Gastroesophageal sphincter (tissue), 4 donors: ENCODE results near the gene ESD. TPM values are rescaled to one million over a fixed set of nuclear protein-coding genes. Genes with fewer than 3 reads are reported as not detected.
A peak's percentile ranks its signal among the peaks of the same experiment; 100 is the strongest.

Source experiments
- ATAC-seq: fragments of 150-250 bp; one replicate; pipeline ENCODE4 v1.9.1; 2016; ENCODE audit warnings: mild to moderate bottlenecking, moderate library complexity
- H3K27ac ChIP-seq, 4 donors: fragments of 200-600 bp; sonication (generic) in 3 of 4; 1 replicate in 3 of 4; 2 replicates in 1 of 4; pipeline ENCODE4 v1.5.1; 2016 to 2019
- H3K27me3 ChIP-seq: fragments of 200-600 bp; sonication (generic); one replicate; pipeline ENCODE4 v1.5.1; 2019
- H3K36me3 ChIP-seq, 2 donors: fragments of 200-600 bp; sonication (generic); one replicate each; pipeline ENCODE4 v1.5.1; 2019; ENCODE audit warnings: control low read depth in 1 of 2
- H3K4me1 ChIP-seq, 3 donors: fragments of 200-600 bp; sonication (generic); 1 replicate in 2 of 3; 2 replicates in 1 of 3; pipeline ENCODE4 v1.5.1; 2016 to 2019; ENCODE audit warnings: control low read depth in 2 of 3
- H3K4me3 ChIP-seq, 2 donors: fragments of 200-600 bp; sonication (generic); one replicate each; pipeline ENCODE4 v1.5.1; 2019; ENCODE audit warnings: mild to moderate bottlenecking in 1 of 2, moderate library complexity in 1 of 2
- H3K9me3 ChIP-seq, 3 donors: fragments of 200-600 bp; sonication (generic); one replicate each; pipeline ENCODE4 v1.5.1; 2017 to 2019; ENCODE audit warnings: control low read depth in 2 of 3
- CTCF ChIP-seq, 4 experiments: fragments of 200-600 bp in 2 of 4; fragments of 450-650 bp in 2 of 4; sonication (generic) in 1 of 4; IDR thresholded peaks; one replicate each; pipeline ENCODE4 v1.5.1; 2017 to 2019; ENCODE audit warnings: antibody characterized with exemption in 4 of 4, mild to moderate bottlenecking in 2 of 4, moderate library complexity in 2 of 4
- EP300 ChIP-seq: sonication (generic); formaldehyde crosslinking; IDR thresholded peaks from one replicate; pipeline ENCODE4 v1.6.1; 2017; ENCODE audit warnings: antibody characterized with exemption, mild to moderate bottlenecking
- POLR2A ChIP-seq, 2 donors: fragments of 450-650 bp; IDR thresholded peaks; one replicate each; pipeline ENCODE4 v1.6.1; 2017; ENCODE audit warnings: antibody characterized with exemption in 2 of 2, mild to moderate bottlenecking in 2 of 2, moderate library complexity in 1 of 2
- POLR2AphosphoS5 ChIP-seq: sonication (generic); formaldehyde crosslinking; IDR thresholded peaks from one replicate; pipeline ENCODE4 v1.6.1; 2017; ENCODE audit warnings: antibody characterized with exemption
- WGBS, 2 donors: methylation state at CpG; one replicate each; pipeline ENCODE4 v1.1.5; 2018; ENCODE audit warnings: low coverage in 1 of 2; 5-methylcytosine and 5-hydroxymethylcytosine counted together
- total RNA-seq, 4 donors: library from RNA; depleted of rRNA; stranded (reverse); fragments of >200 nt; gene quantifications; one replicate each; pipeline ENCODE4 v1.1.0, GENCODE V29; 2016

Gene ESD
- total RNA-seq, 4 donors from 2014 or later, result 136 to 186 (median 166) TPM

- WGBS, 2 donors, result 66 to 69% methylated on average over 4 to 5 of the region's 5 CpGs
- H3K36me3 ChIP-seq, result peaks cover 0 to 4% of the 10 kb centered on the region in 2 donors
- H3K4me1 ChIP-seq, result peaks cover 16 to 54% (median 23%) of the 10 kb centered on the region in 3 donors
- no peaks in the 10 kb centered on the region for H3K27me3 ChIP-seq
- TF ChIP-seq POLR2AphosphoS5 (no peak), POLR2A (IDR thresholded peaks at IDR 0.05) (no peak), CTCF (IDR thresholded peaks at IDR 0.05) (no peak), EP300 (no peak)
- no peaks in the 10 kb centered on the region for H3K9me3 ChIP-seq
- H3K27ac ChIP-seq, result peak overlapping the region; percentile 44 to 95 (median 93)
- H3K4me3 ChIP-seq, result peak overlapping the region; percentile 49 to 80
- ATAC-seq, result no peak
Measured at GRCh38 chr13:46796129-46796514, 839 bp downstream of the ESD start.

- H3K4me3 ChIP-seq, result no peak overlapping the region
- TF ChIP-seq CTCF (IDR thresholded peaks at IDR 0.05) (no peak), POLR2AphosphoS5 (no peak), POLR2A (IDR thresholded peaks at IDR 0.05) (no peak), EP300 (no peak)
- no peaks in the 10 kb centered on the region for H3K9me3 ChIP-seq
- H3K27ac ChIP-seq, result no peak overlapping the region
- H3K36me3 ChIP-seq, result peaks cover 0 to 12% of the 10 kb centered on the region in 2 donors
- no peak for ATAC-seq
- H3K27me3 ChIP-seq, result no peaks in the 10 kb centered on the region
- H3K4me1 ChIP-seq, result peaks cover 16 to 54% (median 23%) of the 10 kb centered on the region in 3 donors
- WGBS, 2 donors, result 72 to 82% methylated on average over 4 to 6 of the region's 6 CpGs
Measured at GRCh38 chr13:46795321-46795720, 1.6 kb downstream of the ESD start.

- H3K4me1 ChIP-seq, result peaks cover 0 to 42% (median 0%) of the 10 kb centered on the region in 3 donors
- no peaks in the 10 kb centered on the region for H3K9me3 ChIP-seq
- no peak overlapping the region for H3K27ac ChIP-seq
- H3K27me3 ChIP-seq, result no peaks in the 10 kb centered on the region
- no peak for ATAC-seq
- no peak overlapping the region for H3K4me3 ChIP-seq
- WGBS, 2 donors, result 84 to 86% methylated on average over 3 of the region's 3 CpGs
- peaks cover 0 to 87% of the 10 kb centered on the region in 2 donors for H3K36me3 ChIP-seq
- TF ChIP-seq POLR2A (IDR thresholded peaks at IDR 0.05) (no peak), EP300 (no peak), CTCF (IDR thresholded peaks at IDR 0.05) (no peak), POLR2AphosphoS5 (no peak)
Measured at GRCh38 chr13:46783504-46783903, 13.5 kb downstream of the ESD start.

- 41 to 75% methylated on average over 2 of the region's 2 CpGs for WGBS, 2 donors
- no peak for ATAC-seq
- Histone ChIP-seq H3K9me3 (no peaks in the 10 kb centered on the region), H3K36me3 (peaks cover 0 to 88% of the 10 kb centered on the region in 2 donors), H3K27ac (no peak overlapping the region), H3K4me3 (no peak overlapping the region), H3K27me3 (no peaks in the 10 kb centered on the region), H3K4me1 (peaks cover 0 to 42% (median 0%) of the 10 kb centered on the region in 3 donors)
- TF ChIP-seq EP300, result no peak
- TF ChIP-seq CTCF (IDR thresholded peaks at IDR 0.05), result no peak
- TF ChIP-seq POLR2A (IDR thresholded peaks at IDR 0.05), result no peak
- no peak for TF ChIP-seq POLR2AphosphoS5
Measured at GRCh38 chr13:46782691-46783090, 14.3 kb downstream of the ESD start.

GRCh38 chr13:46782066-46782465 lies 14.9 kb downstream of the ESD start:
- 62 to 100% methylated on average over 1 of the region's 1 CpG for WGBS, 2 donors
- peaks cover 0 to 43% (median 0%) of the 10 kb centered on the region in 3 donors for H3K4me1 ChIP-seq
- no peaks in the 10 kb centered on the region for H3K9me3 ChIP-seq
- no peaks in the 10 kb centered on the region for H3K27me3 ChIP-seq
- TF ChIP-seq CTCF (IDR thresholded peaks at IDR 0.05), result no peak
- TF ChIP-seq POLR2AphosphoS5, result no peak
- ATAC-seq, result no peak
- H3K36me3 ChIP-seq, result peaks cover 0 to 91% of the 10 kb centered on the region in 2 donors
- H3K4me3 ChIP-seq, result no peak overlapping the region
- H3K27ac ChIP-seq, result no peak overlapping the region
